Liver (tissue), 9 donors: ENCODE data around the gene CHRNB1. TPM values are rescaled to one million over a fixed set of nuclear protein-coding genes. Genes with fewer than 3 reads are reported as not detected.

Experiments used
- DNase-seq: peaks from one replicate; pipeline ENCODE4 v3.0.0-alpha.2; 2017; ENCODE audit warnings: low spot score
- H3K27ac ChIP-seq, 2 donors: one replicate each; pipeline ENCODE4 v1.7.0; 2013; ENCODE audit warnings: inconsistent platforms in 2 of 2, low read length in 2 of 2, control low read depth in 1 of 2, low read depth in 1 of 2, mild to moderate bottlenecking in 1 of 2
- H3K27me3 ChIP-seq, 4 donors: one replicate each; pipeline versions ENCODE4 v1.6.1 to v1.7.0; 2013; ENCODE audit warnings: low read length in 3 of 4, inconsistent platforms in 1 of 4, mild to moderate bottlenecking in 1 of 4, moderate library complexity in 1 of 4; ENCODE audit not compliant: control insufficient read depth in 4 of 4, insufficient read depth in 4 of 4
- H3K36me3 ChIP-seq, 4 donors: one replicate each; pipeline versions ENCODE4 v1.6.1 to v1.7.0; 2013; ENCODE audit warnings: low read length in 3 of 4, mild to moderate bottlenecking in 3 of 4, low read depth in 1 of 4, moderate library complexity in 1 of 4; ENCODE audit not compliant: control insufficient read depth in 4 of 4, insufficient read depth in 3 of 4
- H3K4me1 ChIP-seq, 4 donors: one replicate each; pipeline versions ENCODE4 v1.6.1 to v1.7.0; 2013; ENCODE audit warnings: low read length in 3 of 4, mild to moderate bottlenecking in 3 of 4, moderate library complexity in 1 of 4; ENCODE audit not compliant: control insufficient read depth in 4 of 4, insufficient read depth in 4 of 4
- H3K4me3 ChIP-seq, 3 donors: one replicate each; pipeline versions ENCODE4 v1.6.1 to v1.7.0; 2013; ENCODE audit warnings: low read length in 3 of 3, control low read depth in 1 of 3, low read depth in 1 of 3, mild to moderate bottlenecking in 1 of 3
- H3K9ac ChIP-seq, 2 donors: one replicate each; pipeline ENCODE4 v1.7.0; 2013; ENCODE audit warnings: low read length in 2 of 2, mild to moderate bottlenecking in 2 of 2, moderate library complexity in 2 of 2, control low read depth in 1 of 2, low read depth in 1 of 2
- H3K9me3 ChIP-seq, 4 donors: one replicate each; pipeline versions ENCODE4 v1.6.1 to v1.7.0; 2013; ENCODE audit warnings: low read length in 3 of 4; ENCODE audit not compliant: control insufficient read depth in 4 of 4
- ATF3 ChIP-seq: IDR thresholded peaks from 2 replicates; pipeline ENCODE4 v1.6.1; 2016; ENCODE audit warnings: antibody characterized with exemption
- FOXA1 ChIP-seq: IDR thresholded peaks from 2 replicates; pipeline ENCODE4 v1.6.1; 2016; ENCODE audit warnings: antibody characterized with exemption
- FOXA2 ChIP-seq: IDR thresholded peaks from 2 replicates; pipeline ENCODE4 v1.6.1; 2016; ENCODE audit warnings: antibody characterized with exemption
- GABPA ChIP-seq, 2 donors: IDR thresholded peaks in 1 of 2; conservative IDR thresholded peaks in 1 of 2; 2 replicates each; pipeline ENCODE4 v1.6.1; 2016; ENCODE audit warnings: antibody characterized with exemption in 2 of 2, mild to moderate bottlenecking in 1 of 2, moderate library complexity in 1 of 2
- HNF4A ChIP-seq, 2 donors: conservative IDR thresholded peaks; 2 replicates each; pipeline ENCODE4 v1.6.1; 2016; ENCODE audit warnings: antibody characterized with exemption in 2 of 2, mild to moderate bottlenecking in 2 of 2
- JUND ChIP-seq, 2 donors: IDR thresholded peaks; 2 replicates each; pipeline ENCODE4 v1.6.1; 2016; ENCODE audit warnings: antibody characterized with exemption in 2 of 2
- NR2F2 ChIP-seq: IDR thresholded peaks from 2 replicates; pipeline ENCODE4 v1.6.1; 2016; ENCODE audit warnings: antibody characterized with exemption
- RXRA ChIP-seq, 2 donors: IDR thresholded peaks; 2 replicates each; pipeline ENCODE4 v1.6.1; 2017 to 2018; ENCODE audit warnings: antibody characterized with exemption in 2 of 2, mild to moderate bottlenecking in 1 of 2
- SP1 ChIP-seq: IDR thresholded peaks from 2 replicates; pipeline ENCODE4 v1.6.1; 2018; ENCODE audit warnings: antibody characterized with exemption, mild to moderate bottlenecking
- TAF1 ChIP-seq: conservative IDR thresholded peaks from 2 replicates; pipeline ENCODE4 v1.6.1; 2016; ENCODE audit warnings: antibody characterized with exemption, mild to moderate bottlenecking
- YY1 ChIP-seq: IDR thresholded peaks from 2 replicates; pipeline ENCODE4 v1.6.1; 2016; ENCODE audit warnings: antibody characterized with exemption, mild to moderate bottlenecking
- WGBS: extraction: QIAGEN DNeasy Blood & Tissue Kit; methylation state at CpG from one replicate; pipeline ENCODE4 v1.1.7; 2013; 5-methylcytosine and 5-hydroxymethylcytosine counted together
- polyA plus RNA-seq, 2 donors: library from polyadenylated mRNA; stranded (reverse) in 1 of 2; unstranded in 1 of 2; fragments of 200-250 nt in 1 of 2; fragments of >200 nt in 1 of 2; fragmentation: Nextera tagmentation in 1 of 2; extraction: Ambion mirVana in 1 of 2; gene quantifications; one replicate each; pipeline versions ENCODE4 v1.2.1 to v1.2.3, GENCODE V29; 2013 to 2015
- total RNA-seq, 2 donors: library from RNA; depleted of rRNA; stranded (reverse); fragments of >200 nt; gene quantifications; one replicate each; pipeline ENCODE4 v1.2.3, GENCODE V29; 2014
- TF ChIP-seq, protein P1 (sequence below): IDR thresholded peaks from 2 replicates; pipeline ENCODE4 v1.6.1; 2016; ENCODE audit warnings: antibody characterized with exemption, mild to moderate bottlenecking
- TF ChIP-seq, protein P2 (sequence below): IDR thresholded peaks from 2 replicates; pipeline ENCODE4 v1.6.1; 2016; ENCODE audit warnings: antibody characterized with exemption
- TF ChIP-seq, protein P3 (sequence below): IDR thresholded peaks from 2 replicates; pipeline ENCODE4 v1.6.1; 2016; ENCODE audit warnings: antibody characterized with exemption
- TF ChIP-seq, protein P4 (sequence below): fragments of 150-350 bp; IDR thresholded peaks from 2 replicates; pipeline ENCODE4 v1.5.1; 2017; ENCODE audit warnings: improper control_type of control experiment, low read depth, low read length; ENCODE audit not compliant: missing input control
- donor health status: healthy.
- donor health status: healthy.
- donor health status: healthy.
- donor health status: healthy.
- donor health status: healthy.

Gene CHRNB1
- total and polyA plus RNA-seq, 4 donors: 4.2 to 11.5 (median 7.2) TPM

- Histone ChIP-seq H3K27ac (no peak within 1 kb of the TSS), H3K36me3 (no peaks in the 10 kb centered on the region), H3K9ac (no peak within 1 kb of the TSS), H3K27me3 (peaks cover 0 to 3% (median 0%) of the 10 kb centered on the region in 4 donors), H3K9me3 (no peaks in the 10 kb centered on the region), H3K4me1 (peaks cover 23 to 54% (median 45%) of the 10 kb centered on the region in 4 donors), H3K4me3 (peak within 1 kb of the TSS; percentile 26 to 30 (median 28))
- no peak for DNase-seq
- 11% methylated on average over 50 of the region's 50 CpGs for WGBS
- TF ChIP-seq ATF3 (no peak), SP1 (no peak), GABPA (IDR thresholded peaks at IDR 0.05 in 1 of 2, conservative IDR thresholded peaks at IDR 0.05 in 1 of 2) (no peak), FOXA2 (no peak), RXRA (IDR thresholded peaks at IDR 0.05) (no peak), YY1 (no peak), NR2F2 (no peak), JUND (IDR thresholded peaks at IDR 0.05) (no peak)
- TF ChIP-seq, protein P1, sequence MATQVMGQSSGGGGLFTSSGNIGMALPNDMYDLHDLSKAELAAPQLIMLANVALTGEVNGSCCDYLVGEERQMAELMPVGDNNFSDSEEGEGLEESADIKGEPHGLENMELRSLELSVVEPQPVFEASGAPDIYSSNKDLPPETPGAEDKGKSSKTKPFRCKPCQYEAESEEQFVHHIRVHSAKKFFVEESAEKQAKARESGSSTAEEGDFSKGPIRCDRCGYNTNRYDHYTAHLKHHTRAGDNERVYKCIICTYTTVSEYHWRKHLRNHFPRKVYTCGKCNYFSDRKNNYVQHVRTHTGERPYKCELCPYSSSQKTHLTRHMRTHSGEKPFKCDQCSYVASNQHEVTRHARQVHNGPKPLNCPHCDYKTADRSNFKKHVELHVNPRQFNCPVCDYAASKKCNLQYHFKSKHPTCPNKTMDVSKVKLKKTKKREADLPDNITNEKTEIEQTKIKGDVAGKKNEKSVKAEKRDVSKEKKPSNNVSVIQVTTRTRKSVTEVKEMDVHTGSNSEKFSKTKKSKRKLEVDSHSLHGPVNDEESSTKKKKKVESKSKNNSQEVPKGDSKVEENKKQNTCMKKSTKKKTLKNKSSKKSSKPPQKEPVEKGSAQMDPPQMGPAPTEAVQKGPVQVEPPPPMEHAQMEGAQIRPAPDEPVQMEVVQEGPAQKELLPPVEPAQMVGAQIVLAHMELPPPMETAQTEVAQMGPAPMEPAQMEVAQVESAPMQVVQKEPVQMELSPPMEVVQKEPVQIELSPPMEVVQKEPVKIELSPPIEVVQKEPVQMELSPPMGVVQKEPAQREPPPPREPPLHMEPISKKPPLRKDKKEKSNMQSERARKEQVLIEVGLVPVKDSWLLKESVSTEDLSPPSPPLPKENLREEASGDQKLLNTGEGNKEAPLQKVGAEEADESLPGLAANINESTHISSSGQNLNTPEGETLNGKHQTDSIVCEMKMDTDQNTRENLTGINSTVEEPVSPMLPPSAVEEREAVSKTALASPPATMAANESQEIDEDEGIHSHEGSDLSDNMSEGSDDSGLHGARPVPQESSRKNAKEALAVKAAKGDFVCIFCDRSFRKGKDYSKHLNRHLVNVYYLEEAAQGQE: no peak
- TF ChIP-seq, protein P2, sequence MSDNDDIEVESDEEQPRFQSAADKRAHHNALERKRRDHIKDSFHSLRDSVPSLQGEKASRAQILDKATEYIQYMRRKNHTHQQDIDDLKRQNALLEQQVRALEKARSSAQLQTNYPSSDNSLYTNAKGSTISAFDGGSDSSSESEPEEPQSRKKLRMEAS: no peak
- TF ChIP-seq, protein P3, sequence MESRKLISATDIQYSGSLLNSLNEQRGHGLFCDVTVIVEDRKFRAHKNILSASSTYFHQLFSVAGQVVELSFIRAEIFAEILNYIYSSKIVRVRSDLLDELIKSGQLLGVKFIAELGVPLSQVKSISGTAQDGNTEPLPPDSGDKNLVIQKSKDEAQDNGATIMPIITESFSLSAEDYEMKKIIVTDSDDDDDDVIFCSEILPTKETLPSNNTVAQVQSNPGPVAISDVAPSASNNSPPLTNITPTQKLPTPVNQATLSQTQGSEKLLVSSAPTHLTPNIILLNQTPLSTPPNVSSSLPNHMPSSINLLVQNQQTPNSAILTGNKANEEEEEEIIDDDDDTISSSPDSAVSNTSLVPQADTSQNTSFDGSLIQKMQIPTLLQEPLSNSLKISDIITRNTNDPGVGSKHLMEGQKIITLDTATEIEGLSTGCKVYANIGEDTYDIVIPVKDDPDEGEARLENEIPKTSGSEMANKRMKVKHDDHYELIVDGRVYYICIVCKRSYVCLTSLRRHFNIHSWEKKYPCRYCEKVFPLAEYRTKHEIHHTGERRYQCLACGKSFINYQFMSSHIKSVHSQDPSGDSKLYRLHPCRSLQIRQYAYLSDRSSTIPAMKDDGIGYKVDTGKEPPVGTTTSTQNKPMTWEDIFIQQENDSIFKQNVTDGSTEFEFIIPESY: no peak
- TF ChIP-seq, protein P4, sequence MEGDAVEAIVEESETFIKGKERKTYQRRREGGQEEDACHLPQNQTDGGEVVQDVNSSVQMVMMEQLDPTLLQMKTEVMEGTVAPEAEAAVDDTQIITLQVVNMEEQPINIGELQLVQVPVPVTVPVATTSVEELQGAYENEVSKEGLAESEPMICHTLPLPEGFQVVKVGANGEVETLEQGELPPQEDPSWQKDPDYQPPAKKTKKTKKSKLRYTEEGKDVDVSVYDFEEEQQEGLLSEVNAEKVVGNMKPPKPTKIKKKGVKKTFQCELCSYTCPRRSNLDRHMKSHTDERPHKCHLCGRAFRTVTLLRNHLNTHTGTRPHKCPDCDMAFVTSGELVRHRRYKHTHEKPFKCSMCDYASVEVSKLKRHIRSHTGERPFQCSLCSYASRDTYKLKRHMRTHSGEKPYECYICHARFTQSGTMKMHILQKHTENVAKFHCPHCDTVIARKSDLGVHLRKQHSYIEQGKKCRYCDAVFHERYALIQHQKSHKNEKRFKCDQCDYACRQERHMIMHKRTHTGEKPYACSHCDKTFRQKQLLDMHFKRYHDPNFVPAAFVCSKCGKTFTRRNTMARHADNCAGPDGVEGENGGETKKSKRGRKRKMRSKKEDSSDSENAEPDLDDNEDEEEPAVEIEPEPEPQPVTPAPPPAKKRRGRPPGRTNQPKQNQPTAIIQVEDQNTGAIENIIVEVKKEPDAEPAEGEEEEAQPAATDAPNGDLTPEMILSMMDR: no peak
Measured at GRCh38 chr17:7439462-7440112, 5.3 kb upstream of the CHRNB1 start, which contains the start of gene FGF11. FGF11 (plus strand) TSS chr17:7439512; CDS start chr17:7439621, 109 bp downstream.

GRCh38 chr17:7440113-7440833 lies 4.6 kb upstream of the CHRNB1 start:
- Histone ChIP-seq H3K9ac (no peak overlapping the region), H3K4me3 (peak overlapping the region; percentile 26 to 30 (median 28)), H3K4me1 (peaks cover 28 to 56% (median 45%) of the 10 kb centered on the region in 4 donors), H3K36me3 (no peaks in the 10 kb centered on the region), H3K27me3 (peaks cover 0 to 3% (median 0%) of the 10 kb centered on the region in 4 donors), H3K9me3 (no peaks in the 10 kb centered on the region), H3K27ac (no peak overlapping the region)
- TF ChIP-seq ATF3: no peak
- TF ChIP-seq, protein P4: no peak
- no peak for TF ChIP-seq FOXA1
- no peak for TF ChIP-seq GABPA (IDR thresholded peaks at IDR 0.05 in 1 of 2, conservative IDR thresholded peaks at IDR 0.05 in 1 of 2)
- TF ChIP-seq TAF1: no peak
- no peak for TF ChIP-seq HNF4A (conservative IDR thresholded peaks at IDR 0.05)
- no peak for TF ChIP-seq NR2F2
- TF ChIP-seq FOXA2: no peak
- peak; percentile 38 for DNase-seq
- WGBS: 3% methylated on average over 46 of the region's 46 CpGs
